ENCODE results near the gene SYAP1.

- TF ChIP-seq CTCF (IDR thresholded peaks at IDR 0.05) = no peak
- no peak for TF ChIP-seq POLR2AphosphoS5 (IDR thresholded peaks at IDR 0.05)
- no peak for TF ChIP-seq POLR2A (IDR thresholded peaks at IDR 0.05)
- TF ChIP-seq EP300 (IDR thresholded peaks at IDR 0.05) = no peak
Observed at GRCh38 chrX:16711893-16712547, 7.4 kb upstream of the SYAP1 start.
